Activated naive CD4-positive, alpha-beta T cell treated with anti-CD3 and anti-CD28 coated beads, Interleukin-2, amount 50 U/mL, for 24 hours (primary cell): ENCODE measurements around the gene DNMT3B.

Source experiments
- H3K27ac Mint-ChIP-seq: one replicate; pipeline ENCODE4 v1.8.0; 2021; ENCODE audit warnings: mild to moderate bottlenecking, mixed read lengths
- H3K27me3 Mint-ChIP-seq: one replicate; pipeline ENCODE4 v1.8.0; 2021; ENCODE audit warnings: mixed read lengths
- H3K36me3 Mint-ChIP-seq: one replicate; pipeline ENCODE4 v1.8.0; 2021; ENCODE audit warnings: mixed read lengths
- H3K4me1 Mint-ChIP-seq: one replicate; pipeline ENCODE4 v1.8.0; 2021; ENCODE audit warnings: mixed read lengths
- H3K4me3 Mint-ChIP-seq: one replicate; pipeline ENCODE4 v1.8.0; 2021; ENCODE audit warnings: mild to moderate bottlenecking, mixed read lengths
- H3K9me3 Mint-ChIP-seq: one replicate; pipeline ENCODE4 v1.8.0; 2021; ENCODE audit warnings: mixed read lengths

The DNMT3B gene

DNA sequence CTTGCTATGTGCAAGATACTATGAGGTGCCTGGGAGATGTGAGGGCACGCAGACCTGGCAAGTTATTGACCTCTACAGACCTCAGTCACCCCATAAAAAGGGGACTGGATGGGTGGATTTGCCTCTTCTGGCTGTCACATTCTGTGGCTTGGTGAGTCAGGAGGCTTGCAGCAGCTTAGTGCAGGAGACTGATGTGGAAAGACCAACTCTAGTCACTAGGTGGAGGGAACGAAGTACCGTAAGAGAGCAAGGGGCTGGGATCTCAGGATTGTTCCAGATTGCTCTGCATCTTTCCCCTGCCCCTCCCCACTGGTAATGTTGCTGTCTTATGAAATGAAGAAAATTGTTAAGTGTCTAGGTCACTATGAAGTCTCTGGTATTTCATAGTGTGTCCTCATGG, 60.9 kb downstream of the DNMT3B start:
- H3K27me3 Mint-ChIP-seq, result no peaks in the 10 kb centered on the region
- H3K9me3 Mint-ChIP-seq, result no peaks in the 10 kb centered on the region
- H3K36me3 Mint-ChIP-seq, result peaks cover 6% of the 10 kb centered on the region
- H3K4me1 Mint-ChIP-seq, result peaks cover 54% of the 10 kb centered on the region
- peak overlapping the region; percentile 53 for H3K4me3 Mint-ChIP-seq
- H3K27ac Mint-ChIP-seq, result peak overlapping the region; percentile 88

GRCh38 chr20:32823737-32824588, 61.8 kb downstream of the DNMT3B start:
- Mint-ChIP-seq H3K4me3 (peak overlapping the region; percentile 11), H3K27ac (peak overlapping the region; percentile 88), H3K36me3 (peaks cover 9% of the 10 kb centered on the region), H3K9me3 (no peaks in the 10 kb centered on the region), H3K27me3 (no peaks in the 10 kb centered on the region), H3K4me1 (peaks cover 63% of the 10 kb centered on the region)

- peaks cover 74% of the 10 kb centered on the region for H3K4me1 Mint-ChIP-seq
- H3K27ac Mint-ChIP-seq, result peak overlapping the region; percentile 63
- no peaks in the 10 kb centered on the region for H3K27me3 Mint-ChIP-seq
- H3K4me3 Mint-ChIP-seq, result no peak overlapping the region
- H3K9me3 Mint-ChIP-seq, result no peaks in the 10 kb centered on the region
- H3K36me3 Mint-ChIP-seq, result peaks cover 13% of the 10 kb centered on the region
Observed at GRCh38 chr20:32828029-32828680, 66.0 kb downstream of the DNMT3B start.

- H3K4me3 Mint-ChIP-seq, result no peak overlapping the region
- H3K9me3 Mint-ChIP-seq, result no peaks in the 10 kb centered on the region
- H3K27ac Mint-ChIP-seq, result peak overlapping the region; percentile 53
- H3K36me3 Mint-ChIP-seq, result peaks cover 13% of the 10 kb centered on the region
- H3K4me1 Mint-ChIP-seq, result peaks cover 75% of the 10 kb centered on the region
- H3K27me3 Mint-ChIP-seq, result no peaks in the 10 kb centered on the region
Observed at GRCh38 chr20:32829311-32830005, 67.3 kb downstream of the DNMT3B start.

DNA sequence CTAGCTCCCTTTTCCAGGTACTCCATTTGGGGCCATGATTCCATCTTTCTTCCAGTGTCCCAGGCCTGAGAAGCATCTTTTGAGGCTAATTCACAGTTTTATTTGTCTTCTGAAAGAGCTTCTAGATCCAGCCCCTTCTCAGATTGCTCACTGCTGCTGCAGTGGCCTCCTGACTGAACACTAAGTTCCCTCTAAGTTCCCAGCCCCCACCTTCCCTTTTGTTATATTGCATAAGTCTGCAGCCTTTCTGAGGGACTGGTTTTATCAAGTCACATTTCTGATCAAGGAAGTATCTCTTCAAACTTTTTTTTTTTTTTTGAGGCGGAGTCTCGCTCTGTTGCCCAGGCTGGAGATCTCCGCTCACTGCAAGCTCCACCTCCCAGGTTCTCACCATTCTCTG, 68.3 kb downstream of the DNMT3B start:
- H3K9me3 Mint-ChIP-seq, result no peaks in the 10 kb centered on the region
- peaks cover 74% of the 10 kb centered on the region for H3K4me1 Mint-ChIP-seq
- peak overlapping the region; percentile 9 for H3K4me3 Mint-ChIP-seq
- H3K27me3 Mint-ChIP-seq, result no peaks in the 10 kb centered on the region
- H3K27ac Mint-ChIP-seq, result peak overlapping the region; percentile 53
- peaks cover 15% of the 10 kb centered on the region for H3K36me3 Mint-ChIP-seq

DNA sequence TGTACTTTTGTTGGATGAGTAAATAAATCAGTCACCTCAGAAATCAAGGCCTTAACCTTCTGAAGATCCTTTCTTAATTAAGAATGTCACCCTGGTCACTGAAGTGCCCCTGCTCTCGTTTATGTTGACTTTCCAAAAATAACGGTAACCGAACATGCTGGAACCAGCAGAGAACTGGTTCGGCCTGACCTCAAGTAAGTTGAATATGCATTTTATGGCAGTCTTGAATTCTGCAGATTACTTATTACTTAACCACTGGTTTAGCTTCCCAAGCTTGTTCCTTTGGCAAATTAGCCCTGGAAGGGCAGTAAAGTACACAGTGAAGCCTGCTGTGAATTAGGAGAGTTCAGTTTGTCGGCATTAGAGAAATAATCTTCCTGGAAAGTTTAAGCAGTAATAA, 69.8 kb downstream of the DNMT3B start:
- peak overlapping the region; percentile 93 for H3K27ac Mint-ChIP-seq
- peak overlapping the region; percentile 76 for H3K4me3 Mint-ChIP-seq
- peaks cover 78% of the 10 kb centered on the region for H3K4me1 Mint-ChIP-seq
- no peaks in the 10 kb centered on the region for H3K27me3 Mint-ChIP-seq
- peaks cover 13% of the 10 kb centered on the region for H3K36me3 Mint-ChIP-seq
- no peaks in the 10 kb centered on the region for H3K9me3 Mint-ChIP-seq

DNA sequence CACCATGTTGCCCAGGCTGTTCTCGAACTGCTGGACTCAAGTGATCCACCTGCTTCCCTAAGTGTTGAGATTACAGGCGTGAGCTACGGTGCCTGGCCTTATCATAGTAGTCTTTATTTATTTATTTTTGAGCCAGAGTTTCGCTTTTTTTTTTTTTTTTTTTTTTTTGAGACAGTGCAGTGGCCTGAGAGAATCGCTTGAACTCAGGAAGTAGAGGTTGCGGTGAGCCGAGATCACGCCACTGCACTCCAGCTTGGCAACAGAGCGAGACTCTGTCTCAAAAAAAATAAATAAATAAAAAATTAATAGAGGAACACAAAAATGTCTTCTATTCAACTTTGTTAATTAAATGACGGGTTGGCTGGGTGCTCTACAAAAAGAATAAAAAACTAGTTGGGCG, 70.5 kb downstream of the DNMT3B start:
- Mint-ChIP-seq H3K36me3 (peaks cover 13% of the 10 kb centered on the region), H3K27ac (peak overlapping the region; percentile 93), H3K27me3 (no peaks in the 10 kb centered on the region), H3K4me3 (peak overlapping the region; percentile 76), H3K4me1 (peaks cover 78% of the 10 kb centered on the region), H3K9me3 (no peaks in the 10 kb centered on the region)

- Mint-ChIP-seq H3K4me3 (no peak overlapping the region), H3K27ac (no peak overlapping the region), H3K27me3 (no peaks in the 10 kb centered on the region), H3K4me1 (peaks cover 63% of the 10 kb centered on the region), H3K9me3 (no peaks in the 10 kb centered on the region), H3K36me3 (peaks cover 13% of the 10 kb centered on the region)
Observed at GRCh38 chr20:32834972-32835371, 72.8 kb downstream of the DNMT3B start.

DNA sequence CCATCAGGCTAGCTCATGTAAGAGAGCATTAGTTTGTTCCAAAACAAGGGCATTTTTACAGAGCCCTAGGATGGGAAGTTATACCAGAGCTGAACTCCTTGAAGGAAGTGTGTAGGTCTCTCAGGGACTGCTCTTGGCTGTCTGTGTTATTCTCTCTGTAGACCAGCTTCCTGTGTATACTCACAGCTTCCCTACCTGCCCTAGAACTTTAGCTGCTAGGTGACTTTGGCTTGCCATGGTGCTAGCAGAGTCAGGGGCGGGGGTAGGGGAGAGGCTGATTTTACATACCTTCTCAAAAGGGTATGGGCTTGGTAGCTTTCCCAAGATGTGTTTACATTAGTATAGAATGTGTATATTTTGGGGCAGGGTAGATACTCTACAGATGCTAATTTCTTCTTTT, 75.0 kb downstream of the DNMT3B start:
- H3K36me3 Mint-ChIP-seq, result peaks cover 12% of the 10 kb centered on the region
- peaks cover 58% of the 10 kb centered on the region for H3K4me1 Mint-ChIP-seq
- no peak overlapping the region for H3K27ac Mint-ChIP-seq
- no peak overlapping the region for H3K4me3 Mint-ChIP-seq
- no peaks in the 10 kb centered on the region for H3K9me3 Mint-ChIP-seq
- no peaks in the 10 kb centered on the region for H3K27me3 Mint-ChIP-seq

DNA sequence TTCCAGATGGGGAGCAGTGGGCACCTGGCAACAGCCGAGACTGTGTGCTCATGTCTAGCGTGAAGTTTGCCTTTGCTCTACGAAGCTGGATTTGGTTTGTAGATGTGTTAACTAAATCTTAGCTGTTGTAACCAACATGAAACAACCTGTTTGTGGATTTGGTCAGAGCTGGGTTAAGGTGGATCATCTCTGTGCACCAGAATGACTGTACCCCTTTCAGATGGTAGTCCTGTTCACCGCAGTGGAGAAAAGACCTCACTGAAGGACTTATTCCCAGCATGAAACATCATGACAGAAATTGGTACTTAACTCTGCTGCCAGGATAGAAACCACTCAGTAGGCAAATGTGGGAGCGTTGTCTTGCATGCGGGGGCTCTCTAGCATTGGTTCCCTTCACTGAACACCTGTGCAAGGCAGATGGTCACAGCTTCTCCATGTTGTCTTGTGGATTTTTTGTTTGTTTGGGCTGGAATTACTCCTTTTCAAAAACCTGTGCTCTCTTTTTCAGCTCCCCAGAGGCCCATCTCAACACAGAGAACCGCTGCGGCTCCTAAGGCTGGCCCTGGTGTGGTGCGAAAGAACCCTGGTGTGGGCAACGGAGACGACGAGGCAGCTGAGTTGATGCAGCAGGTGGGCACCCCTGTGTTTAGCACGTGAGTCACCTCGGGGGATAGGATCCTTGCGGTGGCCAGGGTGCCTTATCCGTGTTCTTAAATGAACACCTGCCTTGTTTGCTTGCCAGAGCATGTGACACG, 77.2 kb downstream of the DNMT3B start:
- Mint-ChIP-seq H3K4me1 (peaks cover 52% of the 10 kb centered on the region), H3K36me3 (peaks cover 15% of the 10 kb centered on the region), H3K4me3 (no peak overlapping the region), H3K9me3 (no peaks in the 10 kb centered on the region), H3K27me3 (no peaks in the 10 kb centered on the region), H3K27ac (peak overlapping the region; percentile 84)

DNA sequence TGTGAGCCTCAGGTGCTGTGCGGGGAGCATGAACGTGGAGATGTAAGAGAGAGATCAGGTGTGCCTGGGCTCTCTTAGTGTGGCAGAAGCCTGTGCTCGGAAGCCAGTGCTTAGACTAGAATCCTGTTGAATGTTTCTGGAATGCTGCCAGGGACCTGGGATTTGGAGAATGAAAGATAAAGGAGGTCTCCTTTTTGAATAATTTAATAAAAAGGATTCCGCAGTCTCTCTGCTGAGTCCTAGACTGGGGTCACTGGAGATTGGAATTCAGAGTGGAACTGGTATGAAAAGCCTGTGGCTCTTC, 77.7 kb downstream of the DNMT3B start:
- H3K36me3 Mint-ChIP-seq, result peaks cover 16% of the 10 kb centered on the region
- no peak overlapping the region for H3K4me3 Mint-ChIP-seq
- H3K27ac Mint-ChIP-seq, result peak overlapping the region; percentile 84
- H3K27me3 Mint-ChIP-seq, result no peaks in the 10 kb centered on the region
- H3K9me3 Mint-ChIP-seq, result no peaks in the 10 kb centered on the region
- H3K4me1 Mint-ChIP-seq, result peaks cover 53% of the 10 kb centered on the region

DNA sequence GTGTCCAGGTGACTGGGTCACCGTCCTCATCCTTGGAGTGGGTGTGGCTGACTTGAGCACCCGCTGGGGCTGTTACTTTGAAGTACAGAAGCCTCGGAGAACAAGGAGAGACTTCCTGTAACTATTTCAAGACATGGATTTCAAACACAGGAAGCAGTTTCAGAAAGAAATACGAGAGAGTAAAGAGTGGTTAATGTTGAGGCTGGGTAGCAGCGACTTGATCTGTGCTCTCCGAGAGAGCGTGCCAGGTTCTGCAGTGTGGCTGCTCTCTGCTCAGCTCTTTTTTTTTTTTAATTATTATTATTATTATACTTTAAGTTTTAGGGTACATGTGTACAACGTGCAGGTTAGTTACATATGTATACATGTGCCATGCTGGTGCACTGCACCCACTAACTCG, 79.0 kb downstream of the DNMT3B start:
- Mint-ChIP-seq H3K27me3 (no peaks in the 10 kb centered on the region), H3K4me1 (peaks cover 56% of the 10 kb centered on the region), H3K36me3 (peaks cover 16% of the 10 kb centered on the region), H3K27ac (peak overlapping the region; percentile 82), H3K9me3 (no peaks in the 10 kb centered on the region), H3K4me3 (peak overlapping the region; percentile 58)

DNA sequence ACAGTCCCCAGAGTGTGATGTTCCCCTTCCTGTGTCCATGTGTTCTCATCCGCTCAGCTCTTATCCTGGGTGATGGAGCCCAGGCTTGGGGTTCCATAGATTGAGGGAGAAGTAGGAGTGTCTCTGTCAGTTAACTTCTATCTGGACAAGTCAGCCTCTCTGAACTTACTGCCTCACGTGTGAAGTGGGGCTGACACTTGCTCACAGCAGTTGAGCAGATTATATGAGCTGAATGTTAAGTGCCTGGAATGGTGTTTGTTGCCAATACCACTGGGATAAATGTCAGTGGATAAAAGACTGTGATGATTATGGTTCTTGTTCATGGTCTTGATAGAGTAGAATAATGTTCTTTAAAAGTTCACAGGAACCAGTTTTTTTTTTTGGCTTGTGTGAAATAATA, 79.4 kb downstream of the DNMT3B start:
- Mint-ChIP-seq H3K4me3 (peak overlapping the region; percentile 57), H3K4me1 (peaks cover 56% of the 10 kb centered on the region), H3K36me3 (peaks cover 19% of the 10 kb centered on the region), H3K27me3 (no peaks in the 10 kb centered on the region), H3K27ac (peak overlapping the region; percentile 87), H3K9me3 (no peaks in the 10 kb centered on the region)

- peaks cover 22% of the 10 kb centered on the region for H3K36me3 Mint-ChIP-seq
- peaks cover 61% of the 10 kb centered on the region for H3K4me1 Mint-ChIP-seq
- no peaks in the 10 kb centered on the region for H3K9me3 Mint-ChIP-seq
- no peak overlapping the region for H3K4me3 Mint-ChIP-seq
- H3K27ac Mint-ChIP-seq, result peak overlapping the region; percentile 19
- no peaks in the 10 kb centered on the region for H3K27me3 Mint-ChIP-seq
Observed at GRCh38 chr20:32842688-32843524, 80.7 kb downstream of the DNMT3B start.

DNA sequence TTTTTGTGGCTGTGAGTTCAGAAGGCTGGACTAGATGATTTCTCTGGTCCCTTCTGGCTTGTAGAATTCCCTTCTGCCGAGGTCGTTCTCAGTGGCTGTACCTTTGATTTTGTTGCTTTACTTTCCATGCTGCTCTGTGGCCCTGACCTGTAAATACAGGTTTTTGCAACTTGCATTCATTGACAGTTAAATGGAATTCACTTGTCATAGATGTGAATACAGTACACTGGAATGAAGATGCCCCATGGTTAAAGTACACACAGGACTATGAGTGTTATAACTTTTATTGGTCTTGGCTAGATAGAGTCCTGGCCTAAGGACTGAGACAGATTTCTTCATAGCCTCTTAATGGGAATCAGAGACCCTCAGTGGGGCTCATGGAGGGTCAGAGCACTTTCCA, 83.6 kb downstream of the DNMT3B start:
- no peak overlapping the region for H3K27ac Mint-ChIP-seq
- peaks cover 52% of the 10 kb centered on the region for H3K4me1 Mint-ChIP-seq
- no peaks in the 10 kb centered on the region for H3K9me3 Mint-ChIP-seq
- no peak overlapping the region for H3K4me3 Mint-ChIP-seq
- peaks cover 23% of the 10 kb centered on the region for H3K36me3 Mint-ChIP-seq
- H3K27me3 Mint-ChIP-seq, result no peaks in the 10 kb centered on the region
